ENCODE measurements around the gene IGSF23. TPM values are rescaled to one million over a fixed set of nuclear protein-coding genes. Genes with fewer than 3 reads are reported as not detected.

The IGSF23 gene
- total and polyA plus RNA-seq, 2 of the 13 experiments (the other 11 are each of a cell fraction or from before 2014, with no cell fraction given) = 2.3 to 8.8 TPM

DNA sequence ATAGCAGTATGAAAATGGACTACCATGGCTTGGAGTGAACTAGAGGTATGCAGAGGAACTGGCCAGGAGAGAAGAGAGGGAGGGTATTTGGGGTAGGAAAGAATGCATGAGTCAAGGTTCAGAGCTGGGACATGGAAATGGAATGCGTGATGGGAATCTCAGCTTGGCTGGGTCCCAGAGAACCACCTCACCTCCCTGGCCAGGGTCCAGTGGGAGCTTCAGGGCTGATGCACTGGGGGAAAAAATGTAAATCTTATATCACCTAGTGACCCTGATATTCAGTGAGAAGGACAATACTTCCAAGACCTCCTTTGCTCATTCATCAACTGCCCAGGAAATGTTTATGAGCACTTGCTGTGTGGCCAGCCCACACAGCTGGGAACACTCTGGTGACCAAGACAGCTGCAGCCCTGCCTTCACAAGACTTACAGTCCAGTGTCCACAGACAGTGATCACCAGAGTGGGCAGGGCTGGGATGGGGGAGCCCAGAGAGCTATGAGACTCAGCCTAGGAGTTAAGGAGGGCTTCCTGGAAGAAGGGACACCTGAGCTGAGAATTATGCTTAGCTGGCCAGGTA lies 12.8 kb downstream of the IGSF23 start (continued):
- TF ChIP-seq RARA (CRISPR knock-in tag; IDR thresholded peaks at IDR 0.05) = peak; percentile 74
- TF ChIP-seq, protein P1, sequence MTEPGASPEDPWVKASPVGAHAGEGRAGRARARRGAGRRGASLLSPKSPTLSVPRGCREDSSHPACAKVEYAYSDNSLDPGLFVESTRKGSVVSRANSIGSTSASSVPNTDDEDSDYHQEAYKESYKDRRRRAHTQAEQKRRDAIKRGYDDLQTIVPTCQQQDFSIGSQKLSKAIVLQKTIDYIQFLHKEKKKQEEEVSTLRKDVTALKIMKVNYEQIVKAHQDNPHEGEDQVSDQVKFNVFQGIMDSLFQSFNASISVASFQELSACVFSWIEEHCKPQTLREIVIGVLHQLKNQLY (CRISPR knock-in tag; IDR thresholded peaks at IDR 0.05) = no peak
- no peak for TF ChIP-seq ZNF7 (CRISPR knock-in tag; IDR thresholded peaks at IDR 0.05)
- no peak for TF ChIP-seq PAF1 (CRISPR knock-in tag; IDR thresholded peaks at IDR 0.05)
- no peak for TF ChIP-seq ZNF101 (CRISPR knock-in tag; IDR thresholded peaks at IDR 0.05; ENCODE audit: borderline replicate concordance, low read depth)
- TF ChIP-seq LCORL (IDR thresholded peaks at IDR 0.05) = peak; percentile 79
- TF ChIP-seq LCORL (CRISPR knock-in tag; IDR thresholded peaks at IDR 0.05) = peak; percentile 73
- no peak for TF ChIP-seq ZBTB10 (CRISPR knock-in tag; IDR thresholded peaks at IDR 0.05; ENCODE audit: borderline replicate concordance)
- TF ChIP-seq, protein P2, sequence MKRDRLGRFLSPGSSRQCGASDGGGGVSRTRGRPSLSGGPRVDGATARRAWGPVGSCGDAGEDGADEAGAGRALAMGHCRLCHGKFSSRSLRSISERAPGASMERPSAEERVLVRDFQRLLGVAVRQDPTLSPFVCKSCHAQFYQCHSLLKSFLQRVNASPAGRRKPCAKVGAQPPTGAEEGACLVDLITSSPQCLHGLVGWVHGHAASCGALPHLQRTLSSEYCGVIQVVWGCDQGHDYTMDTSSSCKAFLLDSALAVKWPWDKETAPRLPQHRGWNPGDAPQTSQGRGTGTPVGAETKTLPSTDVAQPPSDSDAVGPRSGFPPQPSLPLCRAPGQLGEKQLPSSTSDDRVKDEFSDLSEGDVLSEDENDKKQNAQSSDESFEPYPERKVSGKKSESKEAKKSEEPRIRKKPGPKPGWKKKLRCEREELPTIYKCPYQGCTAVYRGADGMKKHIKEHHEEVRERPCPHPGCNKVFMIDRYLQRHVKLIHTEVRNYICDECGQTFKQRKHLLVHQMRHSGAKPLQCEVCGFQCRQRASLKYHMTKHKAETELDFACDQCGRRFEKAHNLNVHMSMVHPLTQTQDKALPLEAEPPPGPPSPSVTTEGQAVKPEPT (CRISPR knock-in tag; IDR thresholded peaks at IDR 0.05; ENCODE audit: low read depth) = no peak
- peak; percentile 38; the same call in 1 of the 2 replicates for TF ChIP-seq GFI1 (CRISPR knock-in tag; IDR thresholded peaks at IDR 0.05; ENCODE audit: borderline replicate concordance)
- 0 out of 2 replicates have a peak, but pooled peaks have one; percentile 18 for TF ChIP-seq BCL6 (CRISPR knock-in tag; IDR thresholded peaks at IDR 0.05)
- TF ChIP-seq ATF3 (CRISPR knock-in tag; IDR thresholded peaks at IDR 0.05) = peak; percentile 66; the same call in 1 of the 2 replicates
- no peak for TF ChIP-seq ZNF446 (CRISPR knock-in tag; IDR thresholded peaks at IDR 0.05)
- TF ChIP-seq ZNF451 (CRISPR knock-in tag; IDR thresholded peaks at IDR 0.05) = no peak
- no peak for TF ChIP-seq CBX1 (IDR thresholded peaks at IDR 0.05; ENCODE audit: low read depth)
- TF ChIP-seq HIVEP1 (CRISPR knock-in tag; IDR thresholded peaks at IDR 0.05) = no peak
- TF ChIP-seq TARDBP (CRISPR knock-in tag; IDR thresholded peaks at IDR 0.05) = no peak
- no peak for TF ChIP-seq SCMH1 (CRISPR knock-in tag; IDR thresholded peaks at IDR 0.05; ENCODE audit: borderline replicate concordance)
- no peak for TF ChIP-seq KDM6A (CRISPR knock-in tag; IDR thresholded peaks at IDR 0.05; ENCODE audit: low read depth)
